Measurements from ENCODE around the gene PLCD3. TPM values are rescaled to one million over a fixed set of nuclear protein-coding genes. Genes with fewer than 3 reads are reported as not detected.

Gene PLCD3
- total and polyA plus RNA-seq, 2 of the 13 experiments (the other 11 are each of a cell fraction or from before 2014, with no cell fraction given), result 11.3 to 39.1 TPM

- TF ChIP-seq, protein P1, sequence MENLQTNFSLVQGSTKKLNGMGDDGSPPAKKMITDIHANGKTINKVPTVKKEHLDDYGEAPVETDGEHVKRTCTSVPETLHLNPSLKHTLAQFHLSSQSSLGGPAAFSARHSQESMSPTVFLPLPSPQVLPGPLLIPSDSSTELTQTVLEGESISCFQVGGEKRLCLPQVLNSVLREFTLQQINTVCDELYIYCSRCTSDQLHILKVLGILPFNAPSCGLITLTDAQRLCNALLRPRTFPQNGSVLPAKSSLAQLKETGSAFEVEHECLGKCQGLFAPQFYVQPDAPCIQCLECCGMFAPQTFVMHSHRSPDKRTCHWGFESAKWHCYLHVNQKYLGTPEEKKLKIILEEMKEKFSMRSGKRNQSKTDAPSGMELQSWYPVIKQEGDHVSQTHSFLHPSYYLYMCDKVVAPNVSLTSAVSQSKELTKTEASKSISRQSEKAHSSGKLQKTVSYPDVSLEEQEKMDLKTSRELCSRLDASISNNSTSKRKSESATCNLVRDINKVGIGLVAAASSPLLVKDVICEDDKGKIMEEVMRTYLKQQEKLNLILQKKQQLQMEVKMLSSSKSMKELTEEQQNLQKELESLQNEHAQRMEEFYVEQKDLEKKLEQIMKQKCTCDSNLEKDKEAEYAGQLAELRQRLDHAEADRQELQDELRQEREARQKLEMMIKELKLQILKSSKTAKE (CRISPR knock-in tag; IDR thresholded peaks at IDR 0.05; ENCODE audit: borderline replicate concordance), result no peak
- TF ChIP-seq ZNF768 (CRISPR knock-in tag; IDR thresholded peaks at IDR 0.05), result peak; percentile 96
- TF ChIP-seq ZNF556 (CRISPR knock-in tag; IDR thresholded peaks at IDR 0.05; ENCODE audit: borderline replicate concordance), result 0 out of 2 replicates have a peak, but pooled peaks have one; percentile 37
- peak; percentile 65; the same call in 1 of the 2 replicates for TF ChIP-seq HNRNPL (IDR thresholded peaks at IDR 0.05; ENCODE audit: low read depth, low read length)
Observed at GRCh38 chr17:45130681-45131615, 1.4 kb downstream of the PLCD3 start (continued).

- Histone ChIP-seq H3K4me1 (ENCODE audit: insufficient read depth, low read length) (peaks cover 64% of the 10 kb centered on the region), H3K79me2 (ENCODE audit: insufficient read depth, low read length) (peaks cover 4% of the 10 kb centered on the region), H3K27ac (ENCODE audit: extremely low read length, insufficient read depth, low read length) (peak overlapping the region; percentile 27), H3K9ac (ENCODE audit: insufficient read depth, low read depth, low read length) (peak overlapping the region; percentile 44), H3K36me3 (replicated peaks in 1 of 2; ENCODE audit: control insufficient read depth in 1 of 2, insufficient read depth in 2 of 2, low read length in 2 of 2) (no peaks in the 10 kb centered on the region), H2AFZ (ENCODE audit: low read length) (no peak overlapping the region), H3K4me3 (replicated peaks in 1 of 3; ENCODE audit: insufficient read depth in 1 of 3, low read depth in 2 of 3, low read length in 3 of 3) (peak overlapping the region in 1 of 3 experiments; percentile 41; a peak in 2 of 6 replicates), H3K9me3 (ENCODE audit: low read length) (no peaks in the 10 kb centered on the region), H4K20me1 (ENCODE audit: insufficient read depth, low read length) (no peaks in the 10 kb centered on the region), H3K4me2 (ENCODE audit: low read depth, low read length) (peak overlapping the region; percentile 54), H3K27me3 (ENCODE audit: control insufficient read depth in 1 of 2, insufficient read depth in 2 of 2, low read length in 2 of 2) (no peaks in the 10 kb centered on the region)
- DNase-seq (ENCODE audit: low spot score) (peak; percentile 71), ATAC-seq (peak; percentile 19), FAIRE-seq (peak; percentile 28)
- intact Hi-C loops (cut with micrococcal nuclease; ENCODE audit: unreplicated experiment) (no loop called here), in situ Hi-C loops (cut with HindIII; ENCODE audit: extremely low pct_ligation_motif_present, low pct_unique_long_range_greater_than_20kb) (loop anchor here (5.0 to 10.0 kb wide), 2 partner anchors 33 to 245 kb away; no protein-coding TSS in a partner anchor)
- ChIA-PET POLR2A (interaction anchor here (0.9 to 4.7 kb wide), 11 partner anchors 12 to 72 kb away, joined by 3 to 71 read pairs (median 6); partner anchors contain the start of genes HEXIM1 and HEXIM2), CTCF (ENCODE audit: low intra/inter-chr PET ratio, low total read pairs) (no interaction called here)
- no TSS peak for BruUV-seq (replicated peaks)
- 26% methylated on average over 8 of the region's 13 CpGs for WGBS (ENCODE audit: low lambda C conversion rate)
- TF ChIP-seq JARID2 (CRISPR knock-in tag; IDR thresholded peaks at IDR 0.05; ENCODE audit: insufficient replicate concordance) (no peak), NR2C2 (CRISPR knock-in tag; IDR thresholded peaks at IDR 0.05; ENCODE audit: borderline replicate concordance) (no peak), ZKSCAN1 (IDR thresholded peaks at IDR 0.05; ENCODE audit: low read length) (no peak), HMG20B (CRISPR knock-in tag; conservative IDR thresholded peaks at IDR 0.05) (no peak), ZNF570 (CRISPR knock-in tag; IDR thresholded peaks at IDR 0.05; ENCODE audit: borderline replicate concordance) (no peak), ZEB1 (IDR thresholded peaks at IDR 0.05; ENCODE audit: insufficient replicate concordance, low read depth) (no peak), NPAS2 (CRISPR knock-in tag; IDR thresholded peaks at IDR 0.05; ENCODE audit: borderline replicate concordance) (no peak), BATF2 (CRISPR knock-in tag; IDR thresholded peaks at IDR 0.05) (no peak), MYNN (CRISPR knock-in tag; IDR thresholded peaks at IDR 0.05; ENCODE audit: low read depth) (no peak), PCBP1 (IDR thresholded peaks at IDR 0.05; ENCODE audit: borderline replicate concordance, low read depth, low read length) (no peak), ZNF235 (CRISPR knock-in tag; IDR thresholded peaks at IDR 0.05; ENCODE audit: borderline replicate concordance) (no peak), BHLHE40 (IDR thresholded peaks at IDR 0.05; ENCODE audit: low read length) (peak; percentile 54; the same call in 1 of the 2 replicates)
Observed at GRCh38 chr17:45129940-45130680, 2.2 kb downstream of the PLCD3 start.
